Measurements from ENCODE around the gene RRBP1. TPM values are rescaled to one million over a fixed set of nuclear protein-coding genes. Genes with fewer than 3 reads are reported as not detected.
A peak's percentile ranks its signal among the peaks of the same experiment; 100 is the strongest.

The RRBP1 gene
- total RNA-seq, 1 donor from 2014 or later, result 459 TPM

GRCh38 chr20:17704589-17705317, 22.7 kb upstream of the RRBP1 start:
- Mint-ChIP-seq H3K27ac (ENCODE audit: unreplicated experiment) (no peak overlapping the region), H3K4me1 (ENCODE audit: low read depth) (no peaks in the 10 kb centered on the region), H3K9me3 (ENCODE audit: low read depth) (no peaks in the 10 kb centered on the region), H3K4me3 (ENCODE audit: unreplicated experiment) (no peak overlapping the region), H3K36me3 (ENCODE audit: low read depth) (no peaks in the 10 kb centered on the region), H3K27me3 (ENCODE audit: low read depth) (no peaks in the 10 kb centered on the region)
- TF ChIP-seq CTCF (IDR thresholded peaks at IDR 0.05), result no peak
- DNase-seq (ENCODE audit: low spot score), result peak; percentile 46

GRCh38 chr20:17701826-17702225, 19.8 kb upstream of the RRBP1 start:
- DNase-seq (ENCODE audit: low spot score), result no peak
- no peaks in the 10 kb centered on the region for H3K9me3 Mint-ChIP-seq (ENCODE audit: low read depth)
- H3K27me3 Mint-ChIP-seq (ENCODE audit: low read depth), result no peaks in the 10 kb centered on the region
- H3K27ac Mint-ChIP-seq (ENCODE audit: unreplicated experiment), result no peak overlapping the region
- H3K4me1 Mint-ChIP-seq (ENCODE audit: low read depth), result no peaks in the 10 kb centered on the region
- TF ChIP-seq CTCF (IDR thresholded peaks at IDR 0.05), result no peak
- no peaks in the 10 kb centered on the region for H3K36me3 Mint-ChIP-seq (ENCODE audit: low read depth)
- no peak overlapping the region for H3K4me3 Mint-ChIP-seq (ENCODE audit: unreplicated experiment)

- no peak overlapping the region for H3K27ac Mint-ChIP-seq (ENCODE audit: unreplicated experiment)
- DNase-seq (ENCODE audit: low spot score), result no peak
- H3K9me3 Mint-ChIP-seq (ENCODE audit: low read depth), result peaks cover 4% of the 10 kb centered on the region
- H3K4me3 Mint-ChIP-seq (ENCODE audit: unreplicated experiment), result no peak overlapping the region
- no peaks in the 10 kb centered on the region for H3K4me1 Mint-ChIP-seq (ENCODE audit: low read depth)
- peaks cover 2% of the 10 kb centered on the region for H3K36me3 Mint-ChIP-seq (ENCODE audit: low read depth)
- no peaks in the 10 kb centered on the region for H3K27me3 Mint-ChIP-seq (ENCODE audit: low read depth)
- no peak for TF ChIP-seq CTCF (IDR thresholded peaks at IDR 0.05)
Measured at GRCh38 chr20:17700637-17701036, 18.6 kb upstream of the RRBP1 start.

DNA sequence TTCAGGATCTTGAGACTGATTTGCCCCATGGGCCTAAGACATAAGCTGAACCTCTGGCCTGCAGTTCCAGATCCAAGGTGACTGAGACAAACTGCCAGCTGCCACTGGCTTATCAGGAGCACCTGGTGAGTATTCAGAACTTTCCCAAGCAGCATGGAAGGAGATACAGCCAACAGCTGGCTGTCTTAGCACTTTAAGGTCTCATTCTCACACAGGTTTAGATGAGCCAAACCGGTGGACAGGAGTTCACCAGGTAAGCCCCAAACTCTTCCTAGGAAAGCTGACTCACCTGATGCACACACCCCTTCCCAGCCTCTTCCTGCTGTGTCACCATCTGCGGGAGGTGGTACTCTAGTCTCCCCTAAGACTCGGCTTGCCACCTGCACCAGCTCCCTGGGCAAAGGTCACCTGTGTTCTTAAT, 17.9 kb upstream of the RRBP1 start, which contains the start of gene BANF2:
Gene BANF2 (plus strand): TSS at position 36 of the 421 bp plus-strand sequence. CDS start 25,060 bp downstream, outside the sequence.
- H3K27ac Mint-ChIP-seq (ENCODE audit: unreplicated experiment), result no peak within 1 kb of the TSS
- no peak within 1 kb of the TSS for H3K4me3 Mint-ChIP-seq (ENCODE audit: unreplicated experiment)
- H3K4me1 Mint-ChIP-seq (ENCODE audit: low read depth), result no peaks in the 10 kb centered on the region
- no peak for DNase-seq (ENCODE audit: low spot score)
- H3K27me3 Mint-ChIP-seq (ENCODE audit: low read depth), result no peaks in the 10 kb centered on the region
- no peak for TF ChIP-seq CTCF (IDR thresholded peaks at IDR 0.05)
- H3K9me3 Mint-ChIP-seq (ENCODE audit: low read depth), result peaks cover 4% of the 10 kb centered on the region
- peaks cover 2% of the 10 kb centered on the region for H3K36me3 Mint-ChIP-seq (ENCODE audit: low read depth)

GRCh38 chr20:17698384-17698783, 16.3 kb upstream of the RRBP1 start:
- no peak for TF ChIP-seq CTCF (IDR thresholded peaks at IDR 0.05)
- no peak for DNase-seq (ENCODE audit: low spot score)
- peaks cover 1% of the 10 kb centered on the region for H3K27me3 Mint-ChIP-seq (ENCODE audit: low read depth)
- no peak overlapping the region for H3K27ac Mint-ChIP-seq (ENCODE audit: unreplicated experiment)
- peaks cover 4% of the 10 kb centered on the region for H3K9me3 Mint-ChIP-seq (ENCODE audit: low read depth)
- peaks cover 2% of the 10 kb centered on the region for H3K36me3 Mint-ChIP-seq (ENCODE audit: low read depth)
- H3K4me1 Mint-ChIP-seq (ENCODE audit: low read depth), result no peaks in the 10 kb centered on the region
- H3K4me3 Mint-ChIP-seq (ENCODE audit: unreplicated experiment), result no peak overlapping the region
